DOHH2 (cell line): ENCODE results near the gene PODXL.

Experiments used
- H3F3A ChIP-seq: fragments of 200-600 bp; sonication (generic), shearing (Covaris generic); 2 replicates; pipeline ENCODE4 v1.6.0; 2016; ENCODE audit warnings: antibody characterized with exemption, mild to moderate bottlenecking; ENCODE audit not compliant: control insufficient read depth, insufficient read depth
- H3K27ac ChIP-seq: fragments of 200-600 bp; sonication (generic); 2 replicates; pipeline ENCODE4 v1.5.1; 2014; ENCODE audit warnings: low read depth, mild to moderate bottlenecking, low read length, moderate library complexity
- H3K27me3 ChIP-seq: fragments of 200-600 bp; sonication (generic); 2 replicates; pipeline ENCODE4 v1.6.1; 2014; ENCODE audit warnings: mild to moderate bottlenecking, low read length, mixed read lengths; ENCODE audit not compliant: control insufficient read depth
- H3K36me3 ChIP-seq: fragments of 200-600 bp; sonication (generic); 2 replicates; pipeline ENCODE4 v1.6.1; 2014; ENCODE audit warnings: mild to moderate bottlenecking, low read length, moderate library complexity, mixed read lengths; ENCODE audit not compliant: control insufficient read depth
- H3K4me1 ChIP-seq: fragments of 200-600 bp; sonication (generic); 2 replicates; pipeline ENCODE4 v1.6.1; 2014; ENCODE audit warnings: mild to moderate bottlenecking, low read length, mixed read lengths; ENCODE audit not compliant: control insufficient read depth
- H3K4me2 ChIP-seq: fragments of 200-600 bp; sonication (generic); 2 replicates; pipeline ENCODE4 v1.6.0; 2014; ENCODE audit warnings: mild to moderate bottlenecking, low read length, moderate library complexity
- H3K4me3 ChIP-seq: fragments of 200-600 bp; sonication (generic); 2 replicates; pipeline ENCODE4 v1.5.1; 2014; ENCODE audit warnings: mild to moderate bottlenecking, low read length, mixed read lengths
- H3K79me2 ChIP-seq: fragments of 200-600 bp; sonication (generic); 2 replicates; pipeline ENCODE4 v1.6.1; 2014; ENCODE audit warnings: mild to moderate bottlenecking, low read length, mixed read lengths; ENCODE audit not compliant: control insufficient read depth
- H3K9me2 ChIP-seq: fragments of 200-600 bp; sonication (generic); replicated peaks from 2 replicates; pipeline ENCODE4 v1.6.1; 2014; ENCODE audit warnings: mild to moderate bottlenecking, low read length, mixed read lengths; ENCODE audit not compliant: control insufficient read depth
- H3K9me3 ChIP-seq: fragments of 200-600 bp; sonication (generic); 2 replicates; pipeline ENCODE4 v1.6.1; 2014; ENCODE audit warnings: antibody characterized with exemption, low read length, mixed read lengths; ENCODE audit not compliant: control insufficient read depth, insufficient read depth
- H4K20me1 ChIP-seq: fragments of 200-600 bp; sonication (generic); 2 replicates; pipeline ENCODE4 v1.6.0; 2014; ENCODE audit warnings: low read depth, mild to moderate bottlenecking, antibody characterized with exemption, low read length, moderate library complexity; ENCODE audit not compliant: control insufficient read depth, insufficient read depth
- CTCF ChIP-seq: fragments of 200-600 bp; sonication (generic); IDR thresholded peaks from one replicate; pipeline ENCODE4 v1.5.1; 2014; ENCODE audit warnings: antibody characterized with exemption, mild to moderate bottlenecking, low read depth, low read length; ENCODE audit not compliant: poor library complexity, severe bottlenecking
- EZH2phosphoT487 ChIP-seq: fragments of 200-600 bp; sonication (generic); IDR thresholded peaks from 2 replicates; pipeline ENCODE4 v1.6.1; 2017; ENCODE audit warnings: borderline replicate concordance, mild to moderate bottlenecking, antibody characterized with exemption, low read length, moderate library complexity, mixed read lengths

Gene PODXL

DNA sequence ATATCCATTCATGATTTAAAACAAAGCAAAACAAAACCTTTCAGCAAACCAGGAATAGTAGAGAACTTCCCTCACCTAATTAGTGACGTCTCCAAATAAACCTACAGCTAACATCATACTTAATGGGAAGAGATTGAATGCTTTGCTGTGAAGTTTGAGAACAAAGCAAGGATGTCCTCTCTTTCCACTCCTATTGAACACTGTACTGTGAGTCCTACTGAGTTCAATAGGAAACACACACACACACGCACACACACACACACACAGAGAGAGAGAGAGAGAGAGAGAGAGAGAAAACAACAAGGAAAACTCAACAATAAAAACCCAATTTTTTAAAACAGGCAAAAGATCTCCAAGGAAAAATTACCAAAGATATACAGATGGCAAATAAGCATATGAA is 32.3 kb downstream of the PODXL start:
- Histone ChIP-seq H3K4me2 (no peak overlapping the region), H3F3A (no peaks in the 10 kb centered on the region), H3K27ac (no peak overlapping the region), H4K20me1 (no peaks in the 10 kb centered on the region), H3K79me2 (no peaks in the 10 kb centered on the region), H3K4me3 (no peak overlapping the region), H3K4me1 (no peaks in the 10 kb centered on the region), H3K9me3 (no peaks in the 10 kb centered on the region), H3K9me2 (no peaks in the 10 kb centered on the region), H3K27me3 (no peaks in the 10 kb centered on the region), H3K36me3 (no peaks in the 10 kb centered on the region)
- TF ChIP-seq CTCF = no peak
- TF ChIP-seq EZH2phosphoT487 = no peak

DNA sequence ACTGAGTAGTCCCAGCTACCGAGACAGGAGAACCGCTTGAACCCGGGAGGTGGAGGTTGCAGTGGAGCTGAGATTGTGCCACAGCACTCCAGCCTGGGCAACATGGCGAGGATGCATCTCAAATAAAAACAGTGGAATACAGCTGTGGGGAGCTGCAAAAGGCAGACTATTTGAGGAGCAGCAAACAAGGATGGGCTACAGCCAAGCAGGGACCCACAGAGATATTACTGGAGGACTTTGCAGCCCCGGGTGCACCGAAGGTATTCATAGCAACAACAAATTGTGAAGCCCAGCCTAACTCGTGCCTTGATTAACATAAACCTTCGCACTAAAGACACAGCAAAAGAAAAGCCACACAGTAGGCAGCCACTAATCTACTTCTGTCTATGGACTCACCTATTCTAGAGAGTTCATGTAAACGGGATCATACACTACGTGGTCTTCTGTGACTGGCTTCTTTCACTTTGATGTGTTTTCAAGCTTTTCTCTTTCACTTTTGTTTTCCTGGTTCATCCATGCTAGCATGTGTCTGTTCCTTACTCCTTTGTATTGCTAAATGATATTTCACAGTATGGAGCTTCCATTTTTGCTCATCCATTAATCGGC is 34.0 kb downstream of the PODXL start:
- H3K9me3 ChIP-seq = no peaks in the 10 kb centered on the region
- no peaks in the 10 kb centered on the region for H3K79me2 ChIP-seq
- no peaks in the 10 kb centered on the region for H3F3A ChIP-seq
- H4K20me1 ChIP-seq = no peaks in the 10 kb centered on the region
- no peaks in the 10 kb centered on the region for H3K4me1 ChIP-seq
- H3K27me3 ChIP-seq = no peaks in the 10 kb centered on the region
- H3K4me2 ChIP-seq = no peak overlapping the region
- H3K9me2 ChIP-seq = no peaks in the 10 kb centered on the region
- no peaks in the 10 kb centered on the region for H3K36me3 ChIP-seq
- no peak overlapping the region for H3K27ac ChIP-seq
- TF ChIP-seq EZH2phosphoT487 (no peak), CTCF (no peak)
- H3K4me3 ChIP-seq = no peak overlapping the region

- Histone ChIP-seq H3K4me3 (no peak overlapping the region), H3F3A (no peaks in the 10 kb centered on the region), H4K20me1 (no peaks in the 10 kb centered on the region), H3K9me2 (no peaks in the 10 kb centered on the region), H3K27ac (no peak overlapping the region), H3K4me2 (no peak overlapping the region), H3K79me2 (no peaks in the 10 kb centered on the region), H3K9me3 (no peaks in the 10 kb centered on the region), H3K36me3 (no peaks in the 10 kb centered on the region), H3K4me1 (no peaks in the 10 kb centered on the region), H3K27me3 (no peaks in the 10 kb centered on the region)
- TF ChIP-seq CTCF (no peak), EZH2phosphoT487 (no peak)
Observed at GRCh38 chr7:131521651-131522163, 34.7 kb downstream of the PODXL start.
